Stomach (tissue), 4 donors: Measurements from ENCODE around the gene SF3B1.

ENCODE experiments used
- POLR2A ChIP-seq, 4 donors: fragments of 450-650 bp; IDR thresholded peaks; one replicate each; pipeline ENCODE4 v1.6.1; 2016; ENCODE audit warnings: antibody characterized with exemption in 4 of 4, control low read depth in 2 of 4, mild to moderate bottlenecking in 1 of 4, moderate library complexity in 1 of 4
- POLR2AphosphoS5 ChIP-seq, 3 donors: sonication (generic); formaldehyde crosslinking; IDR thresholded peaks; one replicate each; pipeline ENCODE4 v1.6.1; 2016; ENCODE audit warnings: antibody characterized with exemption in 3 of 3
- TF ChIP-seq, protein P1 (sequence below), 7 experiments: fragments of 450-650 bp in 4 of 7; fragments of 200-600 bp in 3 of 7; sonication (generic) in 3 of 7; IDR thresholded peaks; one replicate each; pipeline ENCODE4 v1.5.1; 2016 to 2019; ENCODE audit warnings: antibody characterized with exemption in 7 of 7, control low read depth in 2 of 7, mild to moderate bottlenecking in 1 of 7

GRCh38 chr2:197472166-197472565, 37.3 kb upstream of the SF3B1 start:
- TF ChIP-seq, protein P1, sequence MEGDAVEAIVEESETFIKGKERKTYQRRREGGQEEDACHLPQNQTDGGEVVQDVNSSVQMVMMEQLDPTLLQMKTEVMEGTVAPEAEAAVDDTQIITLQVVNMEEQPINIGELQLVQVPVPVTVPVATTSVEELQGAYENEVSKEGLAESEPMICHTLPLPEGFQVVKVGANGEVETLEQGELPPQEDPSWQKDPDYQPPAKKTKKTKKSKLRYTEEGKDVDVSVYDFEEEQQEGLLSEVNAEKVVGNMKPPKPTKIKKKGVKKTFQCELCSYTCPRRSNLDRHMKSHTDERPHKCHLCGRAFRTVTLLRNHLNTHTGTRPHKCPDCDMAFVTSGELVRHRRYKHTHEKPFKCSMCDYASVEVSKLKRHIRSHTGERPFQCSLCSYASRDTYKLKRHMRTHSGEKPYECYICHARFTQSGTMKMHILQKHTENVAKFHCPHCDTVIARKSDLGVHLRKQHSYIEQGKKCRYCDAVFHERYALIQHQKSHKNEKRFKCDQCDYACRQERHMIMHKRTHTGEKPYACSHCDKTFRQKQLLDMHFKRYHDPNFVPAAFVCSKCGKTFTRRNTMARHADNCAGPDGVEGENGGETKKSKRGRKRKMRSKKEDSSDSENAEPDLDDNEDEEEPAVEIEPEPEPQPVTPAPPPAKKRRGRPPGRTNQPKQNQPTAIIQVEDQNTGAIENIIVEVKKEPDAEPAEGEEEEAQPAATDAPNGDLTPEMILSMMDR (IDR thresholded peaks at IDR 0.05): no peak
- TF ChIP-seq POLR2A (IDR thresholded peaks at IDR 0.05) (no peak), POLR2AphosphoS5 (IDR thresholded peaks at IDR 0.05) (no peak)
